HS-5 (cell line): Measurements from ENCODE around the gene NFKBIB.

Source experiments
- DNase-seq: peaks from one replicate; pipeline ENCODE4 v3.0.0-alpha.2; 2012; ENCODE audit warnings: low read depth

NFKBIB gene

GRCh38 chr19:38904581-38905539 lies 5.1 kb downstream of the NFKBIB start:
- DNase-seq: no peak

- DNase-seq: no peak
These were observed 5.9 kb downstream of the NFKBIB start for GRCh38 chr19:38905620-38906019.

GRCh38 chr19:38907227-38907626 lies 7.5 kb downstream of the NFKBIB start:
- no peak for DNase-seq

GRCh38 chr19:38907670-38908069 lies 7.9 kb downstream of the NFKBIB start:
- DNase-seq: no peak

DNA sequence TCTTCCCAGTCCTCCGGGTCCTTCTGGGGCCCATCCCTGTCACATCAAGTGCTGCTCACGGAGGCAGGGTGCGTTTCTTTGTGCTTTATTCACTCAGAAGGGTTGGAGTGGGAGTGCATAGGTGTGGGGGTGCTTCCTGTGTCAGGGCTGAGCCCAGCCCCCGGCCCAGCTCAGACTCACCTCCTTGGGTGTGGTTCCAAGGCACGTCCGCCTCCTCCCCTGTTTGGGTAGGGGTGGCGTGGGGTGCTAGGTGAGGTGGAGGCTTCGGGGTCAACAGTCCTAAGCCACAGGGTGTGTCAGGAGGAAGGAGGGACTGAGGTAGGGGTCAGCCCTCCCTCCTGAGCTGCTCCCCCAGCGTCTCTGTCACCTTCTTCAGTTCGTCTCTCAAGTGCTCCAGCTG lies 9.1 kb downstream of the NFKBIB start:
- DNase-seq: no peak

- DNase-seq: no peak
These were observed 10.7 kb downstream of the NFKBIB start for GRCh38 chr19:38910488-38910887.

- DNase-seq: no peak
These were observed 11.7 kb downstream of the NFKBIB start for GRCh38 chr19:38911388-38912001.

DNA sequence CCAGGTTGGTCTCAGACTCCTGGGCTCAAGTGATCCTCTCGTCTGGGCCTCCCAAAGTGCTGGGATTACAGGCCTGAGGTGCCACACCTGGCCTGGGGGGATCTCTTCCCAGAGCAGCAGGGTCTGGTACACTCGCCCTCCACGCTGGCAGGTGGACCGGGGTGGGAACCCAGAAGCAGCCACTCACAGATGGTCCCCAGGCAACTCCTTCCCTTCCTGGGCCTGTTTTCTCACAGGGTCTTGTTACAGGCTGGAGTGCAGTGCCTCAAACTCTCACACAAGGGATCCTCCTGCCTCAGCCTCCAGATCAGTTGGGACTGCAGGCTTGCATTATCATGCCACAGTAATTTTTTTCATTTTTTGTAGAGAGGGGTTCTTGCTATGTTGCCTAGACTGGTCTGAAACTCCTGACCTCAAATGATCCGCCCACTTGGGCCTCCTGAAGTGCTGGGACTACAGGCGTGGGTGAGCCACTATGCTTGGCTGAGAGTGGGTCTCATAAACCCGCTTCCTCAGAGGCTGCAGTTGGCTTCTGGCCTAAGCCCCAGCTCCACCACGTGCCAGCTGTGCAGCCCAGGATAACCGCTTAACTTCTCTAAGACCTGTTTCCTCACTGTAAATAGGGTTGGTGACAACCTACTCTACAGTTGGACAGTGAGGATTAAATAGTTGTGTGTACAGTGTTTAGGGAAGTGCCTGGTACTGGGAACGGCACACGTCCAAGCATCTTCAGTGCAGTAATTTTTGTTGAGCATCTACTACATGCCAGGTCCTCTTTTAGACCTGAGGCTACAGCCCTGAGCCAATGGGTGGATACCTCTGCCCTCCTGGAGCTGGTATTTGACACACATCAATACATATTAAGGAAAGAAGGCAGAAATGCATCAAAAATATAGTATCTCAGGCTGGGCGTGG lies 13.1 kb downstream of the NFKBIB start:
- DNase-seq: no peak

DNA sequence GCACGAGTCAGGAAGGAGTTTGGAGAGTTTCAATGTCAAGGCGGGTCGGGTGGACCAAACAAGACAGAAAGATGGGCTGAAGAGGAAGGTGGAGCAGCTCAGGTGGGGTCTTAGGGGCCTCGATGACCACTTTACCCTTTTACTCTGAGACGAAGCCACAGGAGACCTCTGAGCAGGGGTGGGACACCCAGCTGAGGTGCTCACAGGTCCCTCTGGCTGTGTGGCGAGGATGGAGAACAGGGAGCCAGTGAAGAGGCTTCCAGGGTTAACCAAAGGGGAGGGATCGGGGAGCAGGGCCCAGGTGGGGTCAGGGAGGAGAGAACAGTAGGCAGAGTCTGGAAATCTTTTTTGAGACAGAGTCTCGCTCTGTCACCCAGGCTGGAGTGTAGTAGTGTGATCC lies 14.2 kb downstream of the NFKBIB start:
- DNase-seq: no peak

DNA sequence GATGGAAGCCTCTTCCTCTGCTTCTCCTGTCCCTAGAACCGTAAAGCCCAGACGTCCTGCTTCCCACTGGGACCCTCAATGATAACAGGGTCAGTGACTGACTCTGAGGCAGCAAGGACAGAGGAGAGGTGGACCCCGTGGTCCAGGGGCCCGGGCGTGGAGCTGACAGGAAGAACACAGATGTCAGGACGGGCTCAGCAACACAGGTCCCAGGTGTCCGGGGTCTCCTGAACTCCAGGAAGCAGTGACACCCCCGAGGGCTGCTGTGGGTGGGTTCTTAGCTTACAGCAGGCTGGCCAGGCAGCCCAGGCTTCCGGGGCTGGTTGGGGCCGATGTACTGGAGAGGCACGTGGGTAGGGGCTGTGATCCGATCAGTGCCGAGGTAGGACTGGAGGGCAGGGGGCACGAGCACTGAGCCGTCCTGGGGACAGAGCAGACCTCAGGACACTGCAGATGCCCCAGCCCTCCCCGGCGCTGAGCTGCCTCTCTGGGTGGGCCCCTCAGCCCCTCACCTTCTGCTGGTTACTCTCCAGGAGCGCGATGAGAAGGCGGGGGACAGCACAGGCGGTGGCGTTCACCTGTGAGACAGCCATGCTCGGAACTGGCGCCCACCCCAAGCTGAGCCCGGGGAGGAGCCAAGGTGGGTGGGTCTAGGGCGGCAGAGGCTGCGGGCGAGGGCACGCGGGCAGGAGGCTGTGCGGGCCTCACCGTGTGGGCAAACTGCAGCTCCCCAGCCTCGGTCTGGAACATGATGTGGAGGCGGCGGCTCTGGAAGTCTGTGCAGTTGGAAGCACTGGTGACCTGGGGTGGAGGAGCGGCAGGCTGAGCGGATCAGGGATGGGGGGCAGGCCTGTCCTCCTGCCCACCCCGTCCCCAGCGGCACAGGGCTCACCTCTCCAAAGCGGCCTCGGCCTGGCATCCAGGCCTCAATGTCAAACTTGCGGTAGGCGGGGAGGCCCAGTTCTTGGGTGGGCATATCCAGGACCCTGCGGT lies 15.9 kb downstream of the NFKBIB start:
- DNase-seq: no peak

DNA sequence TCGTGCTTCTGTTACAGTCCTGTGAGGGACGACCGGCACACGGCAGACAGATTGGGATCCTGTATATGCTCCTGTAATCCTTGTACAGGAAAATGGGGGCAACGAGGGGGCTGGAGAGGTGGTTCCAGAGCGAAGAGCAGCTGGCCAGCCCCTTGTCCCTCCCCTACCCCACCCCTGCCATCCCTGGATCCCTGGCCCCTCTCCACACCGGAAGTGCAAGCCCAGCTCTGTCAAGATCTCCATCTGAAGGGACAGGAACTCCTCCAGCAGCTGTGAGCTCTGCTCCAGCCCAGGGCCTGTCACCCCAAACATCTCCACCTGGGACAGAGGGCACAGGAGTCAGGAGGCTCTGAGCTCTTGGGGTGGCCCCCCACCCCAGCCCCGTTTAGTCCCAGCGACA lies 17.7 kb downstream of the NFKBIB start:
- no peak for DNase-seq

DNA sequence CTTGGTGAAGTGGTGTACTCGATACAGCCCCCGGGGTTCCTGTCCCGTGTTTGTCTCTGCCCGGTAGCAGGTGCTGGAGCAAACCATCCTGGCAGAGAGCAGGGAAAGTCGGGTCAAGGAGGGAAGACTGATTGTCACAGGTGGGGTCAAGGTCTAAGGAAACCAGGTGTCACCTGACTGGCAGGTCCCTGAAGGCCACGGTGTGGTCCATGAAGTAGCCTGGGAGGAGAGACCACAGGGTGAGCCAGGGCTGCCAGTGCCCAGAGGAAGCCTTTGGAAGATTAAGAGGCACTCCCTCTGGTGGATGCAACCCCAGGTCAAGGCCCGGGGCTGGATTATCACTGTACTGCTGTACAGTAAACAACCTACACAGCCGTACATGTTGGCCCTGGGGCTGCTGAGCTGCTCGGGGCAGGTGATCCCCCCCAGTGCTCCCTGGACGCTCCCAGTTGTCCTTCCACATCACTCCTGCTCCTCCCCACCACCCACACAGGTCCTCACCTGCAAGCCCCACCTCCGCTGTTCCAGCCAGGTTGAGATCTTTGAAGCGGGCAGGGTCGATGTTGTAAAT lies 18.2 kb downstream of the NFKBIB start:
- DNase-seq: no peak

GRCh38 chr19:38918526-38918925 lies 18.8 kb downstream of the NFKBIB start:
- no peak for DNase-seq

DNA sequence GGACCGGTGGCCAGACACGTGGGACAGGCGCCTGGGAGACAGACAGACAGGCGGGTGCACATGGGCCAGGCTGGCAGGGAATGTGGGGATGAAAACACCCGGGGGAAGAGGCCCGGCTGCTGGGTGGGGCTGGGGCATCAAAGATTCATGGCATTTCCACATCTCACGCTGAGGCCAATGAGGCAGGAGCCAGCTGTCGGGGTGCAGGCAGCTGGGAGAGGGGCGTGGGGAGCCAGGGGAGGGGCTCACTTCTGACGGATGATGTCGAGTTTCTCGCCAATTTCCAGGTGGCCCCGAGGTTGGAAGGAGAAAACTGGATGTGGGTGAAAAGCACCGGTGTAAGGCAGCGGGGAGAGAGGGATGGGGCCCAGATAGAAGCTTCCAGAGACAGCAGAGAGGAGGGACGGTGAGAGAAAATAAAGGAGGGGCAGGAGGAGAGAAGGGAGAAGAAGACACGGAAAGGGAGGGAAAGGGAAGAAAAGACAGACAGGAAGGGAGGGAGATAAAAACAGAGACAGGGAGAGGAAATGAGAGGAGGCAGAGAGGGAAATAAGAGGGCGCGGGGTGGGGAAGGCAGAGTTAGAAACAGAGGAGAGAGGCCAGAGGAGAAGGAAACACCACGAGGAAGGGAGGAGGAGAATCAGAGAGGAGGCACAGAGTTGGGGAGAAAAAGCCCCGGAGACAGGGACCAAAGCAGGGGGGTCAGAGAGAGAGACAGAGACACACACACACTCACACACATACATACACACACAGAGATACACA lies 20.2 kb downstream of the NFKBIB start:
- DNase-seq: no peak

- no peak for DNase-seq
These were observed 21.0 kb downstream of the NFKBIB start for GRCh38 chr19:38920602-38921419.

DNA sequence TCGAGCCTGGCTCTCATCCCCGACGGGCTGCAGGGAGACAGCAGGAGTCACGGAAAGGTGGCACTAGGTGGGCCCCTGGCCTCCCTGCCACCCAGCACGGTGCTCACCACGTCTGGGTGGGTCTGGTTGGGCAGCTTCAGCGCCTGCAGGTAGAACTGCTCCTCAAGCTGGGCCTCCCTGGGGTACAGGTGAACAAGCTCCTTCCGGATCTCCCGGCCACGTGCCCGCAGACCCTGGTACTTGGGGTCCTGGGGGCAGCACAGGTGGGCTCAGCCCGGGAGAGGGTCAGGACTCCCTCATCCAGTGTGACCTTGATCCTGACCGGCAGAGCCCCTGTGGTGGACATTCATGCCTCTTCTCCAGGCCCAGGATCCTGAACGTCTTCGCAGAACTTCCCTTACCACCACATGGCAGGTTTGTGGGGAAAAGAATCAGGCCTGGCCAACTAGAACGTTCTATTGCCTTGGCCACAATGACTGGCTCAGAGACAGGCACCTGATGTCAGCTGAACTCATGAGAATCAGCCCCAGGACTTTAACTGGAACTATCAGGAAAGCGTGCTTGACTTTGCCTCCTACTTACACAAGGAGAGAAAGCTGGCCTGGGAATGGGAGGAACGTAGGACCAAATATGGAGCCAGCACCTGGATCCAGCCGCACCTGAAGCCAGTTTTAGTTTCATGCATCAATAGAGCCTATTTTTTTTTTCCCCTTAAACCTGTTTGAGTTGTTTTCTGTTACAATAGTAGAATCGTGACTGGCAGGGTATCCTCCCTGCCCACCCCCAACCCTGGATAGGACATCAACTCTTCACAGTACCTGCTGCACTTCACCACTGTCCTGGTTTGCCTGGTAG lies 21.9 kb downstream of the NFKBIB start:
- no peak for DNase-seq

DNA sequence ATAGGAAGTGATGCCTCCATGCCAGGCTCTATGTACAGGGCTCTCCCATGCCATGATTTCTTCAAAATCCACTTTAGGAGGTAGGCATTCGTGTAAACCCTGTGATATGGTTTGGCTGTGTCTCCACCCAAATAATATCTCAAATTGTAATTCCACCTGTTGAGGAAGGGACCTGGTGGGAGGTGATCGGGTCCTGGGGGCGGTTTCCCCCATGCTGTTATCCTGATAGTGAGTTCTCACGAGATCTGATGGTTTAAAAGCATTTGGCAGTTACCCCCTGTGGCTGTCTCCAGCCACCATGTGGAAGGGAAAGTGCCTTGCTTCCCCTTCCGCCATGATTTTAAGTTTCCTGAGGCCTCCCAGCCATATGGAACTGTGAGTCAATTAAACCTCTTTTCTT lies 22.7 kb downstream of the NFKBIB start:
- no peak for DNase-seq

DNA sequence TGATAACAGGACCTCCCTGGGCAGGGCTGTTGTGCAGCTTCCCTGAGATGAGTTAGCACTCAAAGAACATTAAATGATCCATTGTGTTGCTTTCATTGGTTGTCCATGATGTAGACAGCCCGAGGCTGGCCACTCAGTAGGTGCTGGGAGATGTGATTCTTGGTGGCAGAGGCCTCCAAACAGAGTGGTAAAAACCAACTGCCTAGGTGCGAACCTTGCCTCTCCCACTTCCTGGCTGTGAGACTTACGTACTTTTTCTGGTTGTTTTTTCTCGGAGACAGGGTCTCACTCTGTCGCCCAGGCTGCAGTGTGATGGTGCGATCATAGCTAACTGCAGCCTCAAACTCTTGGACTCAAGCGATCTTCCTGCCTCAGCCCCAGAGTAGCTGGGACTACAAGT lies 24.6 kb downstream of the NFKBIB start:
- DNase-seq: no peak
